ENCODE data around the gene ZNF862. TPM values are rescaled to one million over a fixed set of nuclear protein-coding genes. Genes with fewer than 3 reads are reported as not detected.
A peak's percentile ranks its signal among the peaks of the same experiment; 100 is the strongest.

ZNF862 gene
- total RNA-seq, 2 experiments from 2014 or later: 7.9 to 9.1 TPM

- Histone ChIP-seq H4K20me1 (ENCODE audit: insufficient read depth, low read length) (no peaks in the 10 kb centered on the region), H2AFZ (ENCODE audit: low read length) (no peak overlapping the region), H3K4me1 (ENCODE audit: insufficient read depth, low read length, poor library complexity, severe bottlenecking) (no peaks in the 10 kb centered on the region), H3K79me2 (ENCODE audit: insufficient read depth, low read depth, low read length) (no peaks in the 10 kb centered on the region), H3K9me2 (ENCODE audit: insufficient read depth, low read length) (no peaks in the 10 kb centered on the region), H3K9me3 (ENCODE audit: low read length) (no peaks in the 10 kb centered on the region), H3K36me3 (ENCODE audit: insufficient read depth, low read length) (no peaks in the 10 kb centered on the region), H3K4me3 (ENCODE audit: low read depth, low read length, poor library complexity, severe bottlenecking) (no peak overlapping the region), H3K4me2 (ENCODE audit: low read length) (no peak overlapping the region), H3K27ac (ENCODE audit: low read depth, low read length, poor library complexity, severe bottlenecking) (no peak overlapping the region)
- BruUV-seq (replicated peaks): no TSS peak
- CTCF ChIA-PET (ENCODE audit: unreplicated experiment): no interaction called here
- DNase-seq (ENCODE audit: low spot score): no peak
- TF ChIP-seq CTCF (conservative IDR thresholded peaks at IDR 0.05; ENCODE audit: low read length): no peak
- TF ChIP-seq EZH2phosphoT487 (IDR thresholded peaks at IDR 0.05; ENCODE audit: borderline replicate concordance, low read depth, low read length): no peak
- POLR2A ChIA-PET: no interaction called here
- intact Hi-C loops (cut with micrococcal nuclease; ENCODE audit: unreplicated experiment): no loop called here
Measured at GRCh38 chr7:149808311-149808710, 29.9 kb upstream of the ZNF862 start.

GRCh38 chr7:149809215-149809614, 29.0 kb upstream of the ZNF862 start:
- H3K9me2 ChIP-seq (ENCODE audit: insufficient read depth, low read length): no peaks in the 10 kb centered on the region
- H3K9me3 ChIP-seq (ENCODE audit: low read length): no peaks in the 10 kb centered on the region
- no peaks in the 10 kb centered on the region for H4K20me1 ChIP-seq (ENCODE audit: insufficient read depth, low read length)
- H2AFZ ChIP-seq (ENCODE audit: low read length): no peak overlapping the region
- no peak overlapping the region for H3K4me2 ChIP-seq (ENCODE audit: low read length)
- TF ChIP-seq CTCF (conservative IDR thresholded peaks at IDR 0.05; ENCODE audit: low read length): no peak
- no peak for DNase-seq (ENCODE audit: low spot score)
- no peaks in the 10 kb centered on the region for H3K36me3 ChIP-seq (ENCODE audit: insufficient read depth, low read length)
- intact Hi-C loops (cut with micrococcal nuclease; ENCODE audit: unreplicated experiment): no loop called here
- no peak overlapping the region for H3K4me3 ChIP-seq (ENCODE audit: low read depth, low read length, poor library complexity, severe bottlenecking)
- ChIA-PET POLR2A (no interaction called here), CTCF (ENCODE audit: unreplicated experiment) (interaction anchor here (0.6 kb wide), 1 partner anchor 32 kb away, joined by 3 read pairs; no protein-coding TSS in a partner anchor)
- H3K79me2 ChIP-seq (ENCODE audit: insufficient read depth, low read depth, low read length): no peaks in the 10 kb centered on the region
- no peak overlapping the region for H3K27ac ChIP-seq (ENCODE audit: low read depth, low read length, poor library complexity, severe bottlenecking)
- no peaks in the 10 kb centered on the region for H3K4me1 ChIP-seq (ENCODE audit: insufficient read depth, low read length, poor library complexity, severe bottlenecking)
- no TSS peak for BruUV-seq (replicated peaks)

GRCh38 chr7:149811221-149811620, 27.0 kb upstream of the ZNF862 start:
- H3K79me2 ChIP-seq (ENCODE audit: insufficient read depth, low read depth, low read length): no peaks in the 10 kb centered on the region
- intact Hi-C loops (cut with micrococcal nuclease; ENCODE audit: unreplicated experiment): no loop called here
- no peak overlapping the region for H3K4me2 ChIP-seq (ENCODE audit: low read length)
- ChIA-PET POLR2A (interaction anchor here (0.6 kb wide), 1 partner anchor 39 kb away, joined by 3 read pairs; no protein-coding TSS in a partner anchor), CTCF (ENCODE audit: unreplicated experiment) (no interaction called here)
- no peak overlapping the region for H3K4me3 ChIP-seq (ENCODE audit: low read depth, low read length, poor library complexity, severe bottlenecking)
- peak; percentile 64 for TF ChIP-seq CTCF (conservative IDR thresholded peaks at IDR 0.05; ENCODE audit: low read length)
- TF ChIP-seq EZH2phosphoT487 (IDR thresholded peaks at IDR 0.05; ENCODE audit: borderline replicate concordance, low read depth, low read length): no peak
- no peaks in the 10 kb centered on the region for H3K9me2 ChIP-seq (ENCODE audit: insufficient read depth, low read length)
- DNase-seq (ENCODE audit: low spot score): peak; percentile 22
- H2AFZ ChIP-seq (ENCODE audit: low read length): no peak overlapping the region
- H3K36me3 ChIP-seq (ENCODE audit: insufficient read depth, low read length): no peaks in the 10 kb centered on the region
- no peaks in the 10 kb centered on the region for H3K4me1 ChIP-seq (ENCODE audit: insufficient read depth, low read length, poor library complexity, severe bottlenecking)
- H4K20me1 ChIP-seq (ENCODE audit: insufficient read depth, low read length): no peaks in the 10 kb centered on the region
- H3K9me3 ChIP-seq (ENCODE audit: low read length): no peaks in the 10 kb centered on the region
- H3K27ac ChIP-seq (ENCODE audit: low read depth, low read length, poor library complexity, severe bottlenecking): no peak overlapping the region
- BruUV-seq (replicated peaks): no TSS peak
